HUES48 (cell line): Measurements from ENCODE around the gene REX1BD.
"Not testable (repeated sequence)": the region's sequence is repeated elsewhere in the genome, so short reads cannot be mapped to it uniquely, and the experiment has no call there.

Experiments used
- H3K27ac ChIP-seq: one replicate; pipeline ENCODE4 v1.7.0; 2013; ENCODE audit warnings: low read depth, low read length, inconsistent platforms
- H3K27me3 ChIP-seq: 2 replicates; pipeline ENCODE4 v1.6.1; 2013; ENCODE audit warnings: mild to moderate bottlenecking, low read length; ENCODE audit not compliant: control insufficient read depth, insufficient read depth
- H3K36me3 ChIP-seq: 2 replicates; pipeline ENCODE4 v1.6.1; 2013; ENCODE audit warnings: low read length; ENCODE audit not compliant: control insufficient read depth, insufficient read depth
- H3K4me1 ChIP-seq: 2 replicates; pipeline ENCODE4 v1.6.1; 2013; ENCODE audit warnings: mild to moderate bottlenecking, low read length; ENCODE audit not compliant: control insufficient read depth, insufficient read depth
- H3K4me3 ChIP-seq: 2 replicates; pipeline ENCODE4 v1.5.1; 2013; ENCODE audit warnings: mild to moderate bottlenecking, low read depth, low read length
- H3K9ac ChIP-seq: 2 replicates; pipeline ENCODE4 v1.6.1; 2013; ENCODE audit warnings: mild to moderate bottlenecking, low read depth, low read length, moderate library complexity
- H3K9me3 ChIP-seq: 2 replicates; pipeline ENCODE4 v1.6.1; 2013; ENCODE audit warnings: low read length; ENCODE audit not compliant: control insufficient read depth, insufficient read depth

Gene REX1BD

DNA sequence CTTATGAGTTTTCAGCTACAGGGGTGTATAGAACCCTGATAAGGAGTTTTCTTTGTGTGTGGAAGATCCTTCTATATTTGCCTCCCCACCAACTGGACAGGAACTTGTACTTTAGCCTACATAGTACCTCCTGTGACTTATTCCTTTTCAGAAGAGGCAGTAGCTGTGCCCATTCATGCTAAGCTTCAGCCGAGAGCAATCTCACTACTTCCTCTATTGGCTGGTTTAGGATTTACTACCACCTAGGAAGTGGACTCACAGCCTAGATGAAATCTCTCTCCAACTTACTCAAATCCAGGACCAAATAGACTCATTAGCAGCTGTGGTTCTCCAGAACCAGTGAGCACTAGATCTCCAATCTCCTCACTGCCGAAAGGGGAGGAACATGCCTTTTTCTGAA lies 2.3 kb upstream of the REX1BD start:
- H3K4me1 ChIP-seq: peaks cover 12% of the 10 kb centered on the region; the same call in 1 of the 2 replicates
- H3K9ac ChIP-seq: no peak overlapping the region
- H3K27ac ChIP-seq: no peak overlapping the region
- no peak overlapping the region for H3K4me3 ChIP-seq
- H3K36me3 ChIP-seq: peaks cover 3% of the 10 kb centered on the region; the same call in 1 of the 2 replicates
- no peaks in the 10 kb centered on the region for H3K27me3 ChIP-seq
- H3K9me3 ChIP-seq: no peaks in the 10 kb centered on the region

DNA sequence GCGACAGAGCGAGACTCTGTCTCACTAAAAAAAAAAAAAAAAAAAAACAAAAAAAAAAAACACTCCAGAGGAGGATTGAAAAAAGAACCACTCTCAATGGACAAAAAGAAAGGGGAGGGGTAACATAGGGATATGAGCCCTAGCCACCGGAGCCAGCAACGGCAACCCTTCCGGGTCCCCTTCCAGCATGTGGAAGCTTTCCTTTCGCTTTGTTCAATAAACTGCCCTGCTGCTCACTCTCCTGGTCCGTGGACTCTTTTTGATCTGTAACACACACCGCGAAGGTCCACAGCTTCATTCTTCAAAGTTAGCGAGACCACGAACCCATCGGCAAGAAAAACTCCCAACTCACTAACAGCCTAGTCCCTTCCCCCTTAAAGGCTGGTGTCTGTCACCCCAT lies 1.0 kb upstream of the REX1BD start:
- no peak overlapping the region for H3K9ac ChIP-seq
- peaks cover 3% of the 10 kb centered on the region; the same call in 1 of the 2 replicates for H3K36me3 ChIP-seq
- no peak overlapping the region for H3K27ac ChIP-seq
- H3K4me1 ChIP-seq: peaks cover 12% of the 10 kb centered on the region; the same call in 1 of the 2 replicates
- no peak overlapping the region for H3K4me3 ChIP-seq
- H3K9me3 ChIP-seq: no peaks in the 10 kb centered on the region
- H3K27me3 ChIP-seq: no peaks in the 10 kb centered on the region

DNA sequence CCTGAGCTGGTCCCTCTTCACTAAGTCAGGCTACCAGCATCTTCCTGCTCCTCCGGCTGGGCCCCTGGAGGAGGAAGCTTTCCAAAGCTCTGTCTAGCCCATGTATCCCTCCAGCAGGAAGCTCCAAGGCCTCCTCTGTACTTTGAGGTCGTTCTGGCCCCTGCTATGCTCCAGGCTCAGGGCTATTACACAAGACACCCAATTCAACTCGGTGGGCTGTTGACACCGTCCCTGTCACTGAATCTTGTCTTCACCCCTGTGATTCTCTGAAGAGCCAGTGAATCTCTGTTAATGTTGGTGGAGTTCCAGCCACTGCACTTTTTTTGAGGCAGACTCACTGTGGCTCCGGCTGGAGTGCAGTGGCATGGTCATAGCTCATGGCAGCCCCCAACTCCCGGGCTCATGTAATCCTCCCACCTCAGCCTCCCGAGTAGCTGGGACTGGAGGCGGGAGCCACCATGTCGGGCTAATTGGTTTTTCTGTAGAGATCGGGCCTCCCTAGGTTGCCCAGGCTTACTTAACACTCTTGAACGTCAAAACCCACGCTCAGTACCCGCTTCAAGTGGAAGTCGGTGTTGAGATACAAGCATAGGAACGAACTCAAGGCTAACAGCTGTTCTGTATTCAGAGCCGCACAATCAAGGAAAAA lies 512 bp upstream of the REX1BD start:
- peak overlapping the region; percentile 95 for H3K27ac ChIP-seq
- H3K9ac ChIP-seq: peak overlapping the region; percentile 78; the same call in 1 of the 2 replicates
- no peaks in the 10 kb centered on the region for H3K9me3 ChIP-seq
- H3K27me3 ChIP-seq: no peaks in the 10 kb centered on the region
- peaks cover 3% of the 10 kb centered on the region; the same call in 1 of the 2 replicates for H3K36me3 ChIP-seq
- peak overlapping the region; percentile 82 for H3K4me3 ChIP-seq
- peaks cover 15% of the 10 kb centered on the region; the same call in 1 of the 2 replicates for H3K4me1 ChIP-seq

DNA sequence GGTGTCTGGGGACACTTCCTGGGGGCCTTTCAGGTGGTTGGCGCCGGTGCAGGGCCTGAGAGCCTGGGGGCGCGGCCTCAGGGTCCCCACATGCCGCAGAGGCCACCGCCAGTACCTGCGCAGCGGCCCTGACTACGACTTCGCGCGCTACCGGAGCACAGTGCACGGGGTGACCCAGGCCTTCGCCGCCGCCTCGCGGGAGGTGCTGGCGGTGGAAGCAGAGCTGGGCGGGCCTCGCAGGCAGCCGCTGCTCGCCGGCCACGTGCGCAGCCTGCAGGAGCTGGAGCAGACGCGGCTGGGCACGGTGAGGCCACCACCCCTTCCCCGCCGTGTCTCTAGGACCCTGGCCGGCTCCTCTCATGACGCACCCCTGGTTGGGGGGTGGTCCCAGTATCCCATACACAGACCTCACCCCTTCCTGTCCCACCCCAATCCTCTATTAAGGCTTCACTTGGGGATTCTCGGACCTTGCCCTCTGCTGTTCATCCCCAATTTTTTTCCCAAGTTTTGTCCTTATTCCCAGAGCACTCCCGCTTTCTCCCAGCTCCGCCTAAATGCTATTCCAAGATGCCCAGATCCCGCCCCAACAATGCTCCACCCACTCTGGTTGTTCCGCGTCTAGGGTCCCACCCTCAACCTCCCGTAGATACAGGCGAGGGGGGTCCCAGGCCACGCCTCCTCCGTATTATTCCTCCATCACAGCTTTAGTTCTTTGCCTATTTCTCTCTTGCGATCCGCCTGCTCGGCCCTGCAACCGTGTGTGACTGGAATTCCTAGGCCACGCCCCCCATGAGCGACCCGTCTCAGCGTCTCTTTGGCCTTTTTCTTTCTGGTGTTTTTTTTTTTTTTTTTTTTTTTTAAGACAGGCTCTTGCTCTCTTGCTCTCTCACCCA lies 1.0 kb downstream of the REX1BD start:
- peaks cover under 1% of the 10 kb centered on the region; the same call in 1 of the 2 replicates for H3K27me3 ChIP-seq
- peaks cover 21% of the 10 kb centered on the region for H3K4me1 ChIP-seq
- peak overlapping the region; percentile 82 for H3K4me3 ChIP-seq
- H3K9me3 ChIP-seq: no peaks in the 10 kb centered on the region
- peak overlapping the region; percentile 78 for H3K9ac ChIP-seq
- H3K27ac ChIP-seq: peak overlapping the region; percentile 95
- peaks cover 3% of the 10 kb centered on the region; the same call in 1 of the 2 replicates for H3K36me3 ChIP-seq

GRCh38 chr19:18590273-18591272 lies 2.0 kb downstream of the REX1BD start:
- Histone ChIP-seq H3K27ac (peak overlapping the region; percentile 95), H3K4me3 (peak overlapping the region; percentile 82), H3K36me3 (peaks cover 3% of the 10 kb centered on the region; the same call in 1 of the 2 replicates), H3K9me3 (no peaks in the 10 kb centered on the region), H3K9ac (peak overlapping the region; percentile 65), H3K27me3 (peaks cover 3% of the 10 kb centered on the region; the same call in 1 of the 2 replicates), H3K4me1 (peaks cover 24% of the 10 kb centered on the region)

GRCh38 chr19:18591735-18592385 lies 3.3 kb downstream of the REX1BD start:
- Histone ChIP-seq H3K4me3 (no peak overlapping the region), H3K4me1 (peaks cover 24% of the 10 kb centered on the region), H3K27ac (no peak overlapping the region)

GRCh38 chr19:18592732-18593131 lies 4.1 kb downstream of the REX1BD start:
- H3K4me1 ChIP-seq: peaks cover 22% of the 10 kb centered on the region
- not testable (repeated sequence) for H3K4me3 ChIP-seq, H3K9me3 ChIP-seq, H3K36me3 ChIP-seq, H3K27me3 ChIP-seq, H3K9ac ChIP-seq, H3K27ac ChIP-seq

More at GRCh38 chr19:18591735-18592385, 3.3 kb downstream of the REX1BD start:
- peaks cover 3% of the 10 kb centered on the region; the same call in 1 of the 2 replicates for H3K36me3 ChIP-seq
- no peaks in the 10 kb centered on the region for H3K9me3 ChIP-seq
- peaks cover 3% of the 10 kb centered on the region; the same call in 1 of the 2 replicates for H3K27me3 ChIP-seq
- no peak overlapping the region for H3K9ac ChIP-seq

GRCh38 chr19:18593367-18594095 lies 4.9 kb downstream of the REX1BD start:
- Histone ChIP-seq H3K4me3 (peak overlapping the region; percentile 54), H3K9ac (peak overlapping the region; percentile 27; the same call in 1 of the 2 replicates), H3K4me1 (peaks cover 15% of the 10 kb centered on the region), H3K36me3 (peaks cover 3% of the 10 kb centered on the region; the same call in 1 of the 2 replicates), H3K9me3 (no peaks in the 10 kb centered on the region), H3K27ac (peak overlapping the region; percentile 90), H3K27me3 (peaks cover 3% of the 10 kb centered on the region; the same call in 1 of the 2 replicates)

GRCh38 chr19:18594096-18594823 lies 5.7 kb downstream of the REX1BD start:
- Histone ChIP-seq H3K27me3 (peaks cover 3% of the 10 kb centered on the region; the same call in 1 of the 2 replicates), H3K9me3 (no peaks in the 10 kb centered on the region), H3K9ac (no peak overlapping the region; the same call in 1 of the 2 replicates), H3K36me3 (peaks cover 3% of the 10 kb centered on the region; the same call in 1 of the 2 replicates), H3K27ac (peak overlapping the region; percentile 90), H3K4me3 (peak overlapping the region; percentile 54), H3K4me1 (peaks cover 15% of the 10 kb centered on the region)
